Renal cortex interstitium (tissue), 11 donors: Measurements from ENCODE around the gene PTX3. TPM values are rescaled to one million over a fixed set of nuclear protein-coding genes. Genes with fewer than 3 reads are reported as not detected.

Experiments
- DNase-seq, 11 donors: peaks; one replicate each; pipeline ENCODE4 v3.0.0-alpha.2; 2013; ENCODE audit warnings: low read depth in 9 of 11, low spot score in 4 of 11; ENCODE audit errors: extremely low read depth in 1 of 11
- polyA plus RNA-seq, 3 donors: library from polyadenylated mRNA; unstranded; fragments of 120-200 nt; gene quantifications; one replicate each; pipeline ENCODE4 v1.2.1, GENCODE V29; 2013; ENCODE audit not compliant: insufficient read length in 3 of 3

PTX3 gene
- polyA plus RNA-seq, 3 donors: 2.9 to 5.6 (median 3.4) TPM

DNA sequence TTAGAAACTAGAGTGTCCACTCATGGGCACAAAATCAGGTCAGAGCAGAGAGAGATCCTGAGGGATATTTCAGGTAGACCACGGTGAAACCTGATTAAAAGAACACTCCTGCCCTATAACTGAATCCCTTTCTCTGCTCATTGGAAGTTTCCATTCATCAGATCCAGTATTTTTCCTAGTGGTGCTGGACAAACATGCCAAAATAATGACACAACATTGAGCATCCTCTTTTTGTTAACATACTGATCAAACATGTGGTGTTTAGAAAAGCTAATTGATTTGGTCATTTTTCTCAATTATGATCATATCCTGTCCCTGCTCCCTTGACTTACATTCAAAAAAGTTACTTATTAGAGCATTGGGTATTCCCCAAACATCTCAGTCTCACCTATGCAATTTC is 27.2 kb downstream of the PTX3 start:
- no peak for DNase-seq

DNA sequence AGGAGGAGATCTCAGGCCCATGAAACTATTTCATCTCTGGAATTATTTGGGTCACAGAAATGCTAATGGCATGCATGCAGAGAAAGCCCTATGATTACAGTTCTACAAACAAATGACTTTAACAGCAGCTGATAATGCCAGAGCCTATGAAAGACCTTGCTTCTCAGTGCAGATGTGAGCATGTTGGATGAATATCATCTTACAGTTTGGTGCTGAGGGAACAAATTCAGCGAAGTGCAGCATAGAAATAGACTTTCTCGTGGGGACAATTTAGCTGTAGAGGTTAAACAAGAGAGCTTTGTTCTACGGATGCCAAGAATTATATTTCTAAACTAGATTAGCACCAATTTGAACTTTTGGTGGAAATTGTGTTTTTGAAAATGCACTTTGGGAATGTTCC is 27.7 kb downstream of the PTX3 start:
- no peak for DNase-seq

DNA sequence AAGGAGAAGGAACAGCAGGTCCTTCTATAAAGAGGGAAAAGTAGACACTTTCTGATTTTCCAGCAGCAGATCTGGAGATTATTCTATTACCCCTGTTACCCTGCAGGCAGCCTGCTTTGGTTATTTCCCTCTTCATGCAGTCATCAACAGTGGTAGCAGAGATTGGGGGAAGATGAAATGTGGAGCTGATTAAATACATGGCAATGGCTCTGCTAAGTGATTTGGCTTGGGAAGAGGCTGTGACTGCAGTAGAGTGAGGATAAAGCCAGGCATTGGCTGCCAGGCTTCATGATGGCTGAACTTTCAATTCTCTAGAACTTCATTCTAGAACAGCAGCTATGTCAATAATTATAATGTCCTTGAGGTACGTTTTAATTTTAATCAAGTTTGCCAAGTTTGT is 29.1 kb downstream of the PTX3 start:
- DNase-seq: no peak

DNA sequence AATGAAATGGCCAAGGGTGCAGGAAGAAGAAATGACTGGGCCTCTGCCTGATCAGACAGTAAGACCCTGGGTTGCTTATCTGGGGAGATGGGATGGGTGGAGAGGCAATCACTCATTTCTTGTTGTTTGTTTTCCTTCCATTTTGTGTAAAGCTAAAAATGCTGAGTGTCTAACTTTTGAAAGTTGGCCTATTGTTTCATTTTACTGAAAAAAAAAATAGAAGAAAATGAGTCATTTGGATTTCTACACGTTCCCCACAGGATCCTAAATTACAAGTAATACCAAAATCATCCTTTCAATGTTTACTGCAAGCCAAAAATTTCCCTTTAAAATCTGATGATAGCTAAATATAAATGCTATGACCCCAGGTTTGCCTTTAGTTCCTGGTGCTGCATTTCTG is 30.6 kb downstream of the PTX3 start:
- no peak for DNase-seq

DNA sequence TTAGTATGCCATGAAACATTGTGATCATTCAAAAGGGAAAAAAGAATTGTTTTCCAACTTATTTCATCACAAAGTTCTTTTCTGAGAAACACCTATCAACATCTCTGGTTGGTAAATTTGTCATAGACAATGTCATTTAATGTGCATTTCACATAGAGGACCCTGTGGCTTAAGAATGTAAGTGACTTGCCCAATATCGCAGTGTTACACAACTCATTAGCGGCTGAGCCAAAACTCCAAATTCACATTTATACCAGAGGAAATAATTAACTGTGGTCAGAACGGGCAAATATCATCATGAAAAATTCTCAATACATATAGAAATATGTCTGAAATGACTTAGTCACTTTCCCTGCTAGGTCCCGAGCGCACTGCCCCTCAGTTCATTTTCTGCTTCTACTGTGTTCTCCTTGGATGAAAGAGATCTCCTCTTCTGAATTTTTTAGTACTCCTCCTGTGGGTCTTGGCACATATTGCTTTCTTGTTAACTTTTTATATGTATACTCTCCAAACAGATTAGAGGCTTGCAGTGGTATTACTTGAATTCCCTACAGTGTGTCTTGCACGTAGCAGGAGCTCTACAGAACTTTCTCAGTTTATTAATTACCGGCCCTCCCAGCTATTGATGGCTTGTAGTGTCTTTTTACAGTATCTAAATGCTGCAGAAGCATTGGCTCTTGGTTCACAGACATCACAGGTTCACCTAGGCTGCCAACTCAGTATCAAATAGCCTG is 33.1 kb downstream of the PTX3 start:
- no peak for DNase-seq

DNA sequence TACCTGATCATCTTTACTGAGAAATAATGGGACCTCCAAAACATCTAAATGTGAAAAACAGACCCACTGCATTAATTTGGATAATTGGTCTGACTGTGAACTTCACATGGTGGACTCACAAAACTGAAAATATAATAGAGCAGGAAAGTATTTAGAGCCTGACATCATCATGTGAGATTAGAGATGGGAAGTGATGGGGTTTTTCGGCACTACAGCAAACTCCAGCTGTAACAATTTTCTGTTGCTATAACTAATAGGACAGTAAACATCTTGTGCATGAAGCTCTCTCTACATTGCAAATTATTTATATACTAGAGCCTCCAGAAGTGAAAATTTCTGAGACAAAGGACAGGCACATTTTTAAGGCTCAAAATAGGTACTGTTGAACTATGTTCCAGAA is 34.4 kb downstream of the PTX3 start:
- DNase-seq: no peak

DNA sequence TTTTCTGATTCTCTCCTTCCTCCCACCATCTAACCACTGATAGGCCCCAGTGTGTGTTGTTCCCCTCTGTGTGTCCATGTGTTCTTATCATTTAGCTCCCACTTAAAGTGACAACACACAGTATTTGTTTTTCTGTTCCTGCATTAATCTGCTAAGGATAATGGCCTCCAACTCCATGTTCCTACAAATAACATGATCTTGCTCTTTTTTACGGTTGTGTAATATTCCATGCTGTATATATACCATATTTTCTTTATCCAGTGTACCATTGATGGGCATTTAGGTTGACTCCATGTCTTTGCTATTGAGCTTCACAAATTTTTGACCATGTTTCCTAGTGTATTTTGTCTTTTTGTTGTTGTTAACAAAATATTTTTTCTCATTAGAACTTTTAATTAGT is 36.0 kb downstream of the PTX3 start:
- no peak for DNase-seq

DNA sequence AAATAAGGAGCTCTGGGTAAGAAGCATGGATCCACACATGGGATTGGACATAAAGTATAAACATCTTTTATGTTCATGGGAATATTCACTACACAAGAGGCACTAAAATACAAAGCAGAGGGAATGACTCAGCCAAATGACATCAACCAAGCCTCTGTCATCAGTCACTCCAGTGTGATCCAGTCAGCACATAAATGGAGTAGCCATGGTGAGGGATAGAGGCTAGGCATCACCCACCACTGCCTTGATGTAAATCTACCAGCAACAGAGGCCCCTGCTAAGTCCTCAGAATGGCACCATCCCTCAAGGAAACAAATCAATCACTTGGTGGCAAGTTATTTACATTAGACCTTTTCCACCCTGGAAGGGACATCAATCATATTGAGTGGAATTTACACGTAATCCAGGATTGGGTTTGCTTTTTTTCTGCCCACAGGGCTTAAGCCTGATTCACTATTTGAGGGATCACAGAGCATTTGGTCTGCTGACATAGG is 39.3 kb downstream of the PTX3 start:
- DNase-seq: no peak

DNA sequence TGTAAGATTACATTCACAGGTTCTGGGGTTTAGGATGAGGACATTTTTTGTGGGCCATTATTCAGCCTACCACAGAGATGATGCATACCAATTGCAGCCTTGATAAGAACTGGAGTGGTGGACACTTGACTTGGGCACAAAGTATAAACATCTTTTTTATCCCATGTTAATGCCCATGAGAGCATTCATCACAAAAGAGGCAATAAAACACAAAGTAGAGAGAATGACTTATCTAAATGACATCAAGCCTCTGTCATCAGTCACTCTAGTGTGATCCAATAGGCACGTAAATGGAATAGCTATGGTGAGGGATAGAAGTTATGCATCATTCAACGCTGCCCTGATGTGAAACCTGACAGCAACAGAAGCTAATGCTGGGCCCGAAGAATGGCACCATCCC is 40.8 kb downstream of the PTX3 start:
- DNase-seq: no peak

DNA sequence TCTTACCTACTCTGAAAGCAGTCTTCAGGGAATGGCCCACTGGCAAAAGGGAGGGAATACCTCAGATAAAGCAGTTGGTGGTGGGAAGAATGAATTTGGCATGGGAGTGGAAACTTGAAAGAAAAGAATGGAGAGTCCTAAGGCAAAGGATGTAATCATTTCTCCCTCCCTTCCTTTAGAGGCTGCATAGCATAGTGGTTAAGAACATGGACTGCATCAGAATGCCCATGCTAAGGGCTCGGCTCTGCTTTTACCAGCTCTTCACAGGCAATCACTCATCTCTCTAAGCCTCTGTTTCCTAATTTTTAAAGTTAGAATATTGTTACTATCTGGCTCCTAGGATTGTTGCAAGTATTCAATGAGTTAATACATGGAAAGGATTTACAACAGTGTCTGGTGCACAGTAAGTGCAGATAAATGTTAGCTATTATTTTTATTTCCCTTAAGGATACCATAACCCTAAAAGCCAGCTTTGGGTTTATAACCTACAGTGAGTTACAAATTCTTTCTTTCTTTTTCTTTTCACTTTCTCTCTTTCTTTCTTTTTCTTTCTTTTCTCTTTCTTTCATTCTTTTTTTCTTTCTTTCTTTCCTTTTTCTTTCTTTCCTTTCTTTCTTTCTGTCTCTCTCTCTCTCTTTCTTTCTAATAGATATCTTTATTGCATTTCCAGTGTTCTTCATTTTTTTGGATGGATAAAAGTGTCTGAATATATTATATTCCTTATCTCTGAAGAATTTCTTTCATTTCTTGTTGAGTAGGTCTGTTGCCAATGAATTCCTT is 43.0 kb downstream of the PTX3 start:
- no peak for DNase-seq

DNA sequence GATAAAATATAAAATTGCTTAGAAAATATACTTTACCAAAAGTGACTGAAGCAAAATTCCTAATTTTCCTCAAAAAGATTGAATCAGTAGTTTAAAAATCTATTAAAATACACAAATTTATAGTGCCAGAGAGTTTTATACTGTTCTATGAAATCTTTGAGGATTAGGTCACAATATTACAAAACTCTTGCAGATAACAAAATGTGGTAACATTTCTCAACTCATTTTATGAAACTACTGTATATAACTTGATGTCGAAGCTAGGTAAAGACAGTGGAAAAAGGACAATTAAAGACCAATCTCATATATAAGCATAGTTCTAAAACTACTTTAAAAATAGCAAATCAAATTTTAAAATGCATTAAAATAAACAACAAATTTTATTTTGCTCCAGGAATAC is 50.7 kb downstream of the PTX3 start:
- no peak for DNase-seq

DNA sequence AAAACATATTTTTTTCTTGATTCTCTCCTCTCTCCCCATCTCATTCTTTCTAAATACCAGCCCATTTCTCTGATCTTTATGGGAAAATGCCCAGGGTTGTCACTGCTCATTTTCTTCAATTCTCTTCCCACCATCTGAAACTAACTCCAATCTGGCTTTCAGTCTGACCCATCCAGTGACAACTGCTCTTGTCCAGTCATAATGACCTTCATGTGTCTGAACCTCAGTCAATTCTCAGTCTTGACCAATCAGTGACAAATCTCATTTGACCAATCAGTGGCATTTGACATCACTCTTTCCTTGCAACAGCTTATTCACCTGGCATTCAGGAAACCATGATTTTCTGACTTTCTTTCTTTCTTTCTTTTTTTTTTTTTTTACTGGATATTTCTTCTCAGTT is 51.5 kb downstream of the PTX3 start:
- no peak for DNase-seq

DNA sequence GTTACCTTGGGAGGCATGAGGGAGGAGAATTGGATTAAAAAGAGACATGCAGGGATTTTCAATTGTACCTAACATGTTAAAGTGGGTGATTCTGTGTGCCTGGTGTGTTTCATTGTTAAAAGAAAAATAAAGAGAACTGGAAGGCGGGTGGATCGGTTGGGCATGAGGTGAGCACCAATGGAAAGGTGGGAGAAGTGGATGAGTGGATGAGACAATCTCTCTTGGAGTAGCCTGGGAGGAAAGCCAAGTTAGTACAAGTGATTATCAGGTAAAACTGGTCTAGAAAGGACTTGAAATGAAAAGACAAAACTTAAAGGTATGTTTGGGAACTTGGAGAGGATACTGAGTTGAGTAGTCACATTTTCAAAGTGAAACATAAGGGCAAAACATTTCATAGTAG is 54.5 kb downstream of the PTX3 start:
- no peak for DNase-seq

Other genes with a start within 250 kb of the PTX3 start
- gene VEPH1, start 66.6 kb downstream of the PTX3 start, polyA plus RNA-seq: 10 to 100 TPM; 47.5 to 58.9 (median 47.9) TPM